BJ (cell line): ENCODE measurements around the gene GUCY2D. TPM values are rescaled to one million over a fixed set of nuclear protein-coding genes. Genes with fewer than 3 reads are reported as not detected.

Experiments used
- CTCF ChIA-PET: fragments of 350-600 bp; formaldehyde crosslinking; extraction: SDS; loops from one replicate; lab custom pipeline; 2021; ENCODE audit warnings: antibody characterized with exemption, inconsistent platforms; lab: Yijun Ruan, JAX
- POLR2A ChIA-PET: fragments of 300-600 bp; sonication (Branson Sonifier 250); formaldehyde crosslinking; extraction: SDS; loops from one replicate; lab custom pipeline; 2021; ENCODE audit warnings: antibody characterized with exemption; lab: Charles Lee
- DNase-seq: peaks from one replicate; pipeline ENCODE4 v3.0.0-alpha.2; 2011; ENCODE audit warnings: low read depth
- H3K27me3 ChIP-seq: 2 replicates; pipeline ENCODE4 v1.6.0; 2011; ENCODE audit warnings: low read length; ENCODE audit not compliant: control insufficient read depth, insufficient read depth
- H3K36me3 ChIP-seq: 2 replicates; pipeline ENCODE4 v1.5.1; 2011; ENCODE audit warnings: low read length; ENCODE audit not compliant: control insufficient read depth, insufficient read depth
- H3K4me3 ChIP-seq: 2 replicates; pipeline ENCODE4 v1.5.1; 2011; ENCODE audit warnings: low read depth, mild to moderate bottlenecking, control low read depth, low read length
- polyA plus RNA-seq: library from polyadenylated mRNA; depleted of rRNA; stranded (reverse); fragments of >200 nt; gene quantifications from 2 replicates; pipeline ENCODE4 v1.2.3, GENCODE V29; 2011
- TF ChIP-seq, protein P1 (sequence below): IDR thresholded peaks from 2 replicates; pipeline ENCODE4 v1.5.1; 2011; ENCODE audit warnings: low read depth, mild to moderate bottlenecking, control low read depth, inconsistent platforms, low read length, moderate library complexity; ENCODE audit not compliant: insufficient read depth

The GUCY2D gene
- polyA plus RNA-seq, 1 experiment = 0.01 TPM

GRCh38 chr17:7984904-7985303 lies 17.5 kb upstream of the GUCY2D start:
- ChIA-PET CTCF (interaction anchor here (1.1 to 3.0 kb wide), 3 partner anchors 44 to 69 kb away, joined by 3 to 13 read pairs (median 4); partner anchors contain the start of gene RNF227), POLR2A (no interaction called here)
- Histone ChIP-seq H3K36me3 (no peaks in the 10 kb centered on the region), H3K4me3 (no peak overlapping the region), H3K27me3 (no peaks in the 10 kb centered on the region)
- no peak for DNase-seq
- TF ChIP-seq, protein P1, sequence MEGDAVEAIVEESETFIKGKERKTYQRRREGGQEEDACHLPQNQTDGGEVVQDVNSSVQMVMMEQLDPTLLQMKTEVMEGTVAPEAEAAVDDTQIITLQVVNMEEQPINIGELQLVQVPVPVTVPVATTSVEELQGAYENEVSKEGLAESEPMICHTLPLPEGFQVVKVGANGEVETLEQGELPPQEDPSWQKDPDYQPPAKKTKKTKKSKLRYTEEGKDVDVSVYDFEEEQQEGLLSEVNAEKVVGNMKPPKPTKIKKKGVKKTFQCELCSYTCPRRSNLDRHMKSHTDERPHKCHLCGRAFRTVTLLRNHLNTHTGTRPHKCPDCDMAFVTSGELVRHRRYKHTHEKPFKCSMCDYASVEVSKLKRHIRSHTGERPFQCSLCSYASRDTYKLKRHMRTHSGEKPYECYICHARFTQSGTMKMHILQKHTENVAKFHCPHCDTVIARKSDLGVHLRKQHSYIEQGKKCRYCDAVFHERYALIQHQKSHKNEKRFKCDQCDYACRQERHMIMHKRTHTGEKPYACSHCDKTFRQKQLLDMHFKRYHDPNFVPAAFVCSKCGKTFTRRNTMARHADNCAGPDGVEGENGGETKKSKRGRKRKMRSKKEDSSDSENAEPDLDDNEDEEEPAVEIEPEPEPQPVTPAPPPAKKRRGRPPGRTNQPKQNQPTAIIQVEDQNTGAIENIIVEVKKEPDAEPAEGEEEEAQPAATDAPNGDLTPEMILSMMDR = no peak

GRCh38 chr17:7987112-7987893 lies 15.1 kb upstream of the GUCY2D start:
- POLR2A ChIA-PET = no interaction called here
- no peak for DNase-seq

DNA sequence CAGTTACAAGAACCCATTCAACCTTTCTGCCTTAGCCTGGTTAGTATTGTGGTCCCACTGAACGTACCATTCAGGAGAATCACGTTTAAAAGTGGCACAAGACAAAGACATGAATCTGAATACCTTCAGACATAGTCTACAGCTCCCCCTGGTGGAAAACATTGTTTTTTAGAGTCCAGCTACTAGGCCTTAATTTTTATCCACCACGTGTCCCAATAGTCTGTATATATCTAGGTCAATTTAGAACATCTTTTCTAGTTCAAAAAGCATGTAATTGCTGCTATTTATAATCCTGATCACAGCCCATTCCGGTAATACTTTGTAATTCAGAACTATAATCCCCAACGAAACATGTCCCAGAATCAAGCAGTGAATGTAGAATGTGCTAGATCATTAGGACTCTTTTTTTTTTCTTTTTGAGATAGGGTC lies 13.7 kb upstream of the GUCY2D start:
- DNase-seq = no peak
- H3K27me3 ChIP-seq = no peaks in the 10 kb centered on the region
- no peak overlapping the region for H3K4me3 ChIP-seq
- CTCF ChIA-PET = interaction anchor here (0.6 to 5.0 kb wide), 27 partner anchors 8 to 245 kb away, joined by 3 to 109 read pairs (median 9); partner anchors contain the start of genes ALOX15B, CNTROB, RNF227 and TRAPPC1
- TF ChIP-seq, protein P1 = peak; percentile 55
- POLR2A ChIA-PET = no interaction called here
- H3K36me3 ChIP-seq = no peaks in the 10 kb centered on the region

More at GRCh38 chr17:7987112-7987893, 15.1 kb upstream of the GUCY2D start:
- CTCF ChIA-PET = interaction anchor here (0.6 to 5.0 kb wide), 22 partner anchors 9 to 243 kb away, joined by 3 to 46 read pairs (median 4); partner anchors contain the start of genes CNTROB, RNF227 and TRAPPC1
- Histone ChIP-seq H3K36me3 (no peaks in the 10 kb centered on the region), H3K4me3 (no peak overlapping the region), H3K27me3 (no peaks in the 10 kb centered on the region)
- TF ChIP-seq, protein P1 = no peak

- no peak for DNase-seq
- ChIA-PET CTCF (interaction anchor here (0.6 to 5.0 kb wide), 72 partner anchors 9 to 771 kb away, joined by 3 to 109 read pairs (median 5); partner anchors contain the start of genes ALOX15B, CHD3, CNTROB and DLG4), POLR2A (no interaction called here)
- H3K36me3 ChIP-seq = no peaks in the 10 kb centered on the region
- peaks cover 2% of the 10 kb centered on the region; the same call in 1 of the 2 replicates for H3K27me3 ChIP-seq
- peak overlapping the region; percentile 74 for H3K4me3 ChIP-seq
- TF ChIP-seq, protein P1 = peak; percentile 98
These were observed 12.4 kb upstream of the GUCY2D start for GRCh38 chr17:7989781-7990655.
